ENCODE data around the gene SARDH.

The SARDH gene, protein sequence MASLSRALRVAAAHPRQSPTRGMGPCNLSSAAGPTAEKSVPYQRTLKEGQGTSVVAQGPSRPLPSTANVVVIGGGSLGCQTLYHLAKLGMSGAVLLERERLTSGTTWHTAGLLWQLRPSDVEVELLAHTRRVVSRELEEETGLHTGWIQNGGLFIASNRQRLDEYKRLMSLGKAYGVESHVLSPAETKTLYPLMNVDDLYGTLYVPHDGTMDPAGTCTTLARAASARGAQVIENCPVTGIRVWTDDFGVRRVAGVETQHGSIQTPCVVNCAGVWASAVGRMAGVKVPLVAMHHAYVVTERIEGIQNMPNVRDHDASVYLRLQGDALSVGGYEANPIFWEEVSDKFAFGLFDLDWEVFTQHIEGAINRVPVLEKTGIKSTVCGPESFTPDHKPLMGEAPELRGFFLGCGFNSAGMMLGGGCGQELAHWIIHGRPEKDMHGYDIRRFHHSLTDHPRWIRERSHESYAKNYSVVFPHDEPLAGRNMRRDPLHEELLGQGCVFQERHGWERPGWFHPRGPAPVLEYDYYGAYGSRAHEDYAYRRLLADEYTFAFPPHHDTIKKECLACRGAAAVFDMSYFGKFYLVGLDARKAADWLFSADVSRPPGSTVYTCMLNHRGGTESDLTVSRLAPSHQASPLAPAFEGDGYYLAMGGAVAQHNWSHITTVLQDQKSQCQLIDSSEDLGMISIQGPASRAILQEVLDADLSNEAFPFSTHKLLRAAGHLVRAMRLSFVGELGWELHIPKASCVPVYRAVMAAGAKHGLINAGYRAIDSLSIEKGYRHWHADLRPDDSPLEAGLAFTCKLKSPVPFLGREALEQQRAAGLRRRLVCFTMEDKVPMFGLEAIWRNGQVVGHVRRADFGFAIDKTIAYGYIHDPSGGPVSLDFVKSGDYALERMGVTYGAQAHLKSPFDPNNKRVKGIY

GRCh38 chr9:133737774-133738639, at the start of gene SARDH:
Gene SARDH, minus strand, starts transcription at chr9:133738352. Its CDS starts 4,179 bp downstream, at chr9:133734173.
- DNase-seq (ENCODE audit: low read depth in 2 of 3, low spot score in 2 of 3): peak in 1 of 3 experiments; percentile 17

DNA sequence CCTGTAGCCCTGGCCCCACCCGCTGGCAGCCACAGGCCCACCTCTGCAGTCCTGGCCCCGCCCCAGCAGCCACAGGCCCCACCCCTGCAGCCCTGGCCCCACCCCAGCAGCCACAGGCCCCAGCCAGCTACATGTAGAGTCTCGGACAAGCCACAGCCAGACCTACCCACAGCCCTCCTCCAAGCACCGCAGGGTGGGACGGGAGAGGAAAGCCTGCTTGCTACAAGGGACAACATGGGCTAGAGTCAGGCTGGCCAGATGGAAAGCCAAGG, 49.5 kb upstream of the SARDH start:
- no peak for DNase-seq (ENCODE audit: low read depth in 2 of 3, low spot score in 2 of 3)

GRCh38 chr9:133786907-133787753, 49.0 kb upstream of the SARDH start:
- no peak for DNase-seq (ENCODE audit: low read depth in 2 of 3, low spot score in 2 of 3)

- DNase-seq (ENCODE audit: low read depth in 2 of 3, low spot score in 2 of 3): no peak
These were observed 48.2 kb upstream of the SARDH start for GRCh38 chr9:133786371-133786753.

- no peak for DNase-seq (ENCODE audit: low read depth in 2 of 3, low spot score in 2 of 3)
These were observed 47.7 kb upstream of the SARDH start for GRCh38 chr9:133785753-133786370.

DNA sequence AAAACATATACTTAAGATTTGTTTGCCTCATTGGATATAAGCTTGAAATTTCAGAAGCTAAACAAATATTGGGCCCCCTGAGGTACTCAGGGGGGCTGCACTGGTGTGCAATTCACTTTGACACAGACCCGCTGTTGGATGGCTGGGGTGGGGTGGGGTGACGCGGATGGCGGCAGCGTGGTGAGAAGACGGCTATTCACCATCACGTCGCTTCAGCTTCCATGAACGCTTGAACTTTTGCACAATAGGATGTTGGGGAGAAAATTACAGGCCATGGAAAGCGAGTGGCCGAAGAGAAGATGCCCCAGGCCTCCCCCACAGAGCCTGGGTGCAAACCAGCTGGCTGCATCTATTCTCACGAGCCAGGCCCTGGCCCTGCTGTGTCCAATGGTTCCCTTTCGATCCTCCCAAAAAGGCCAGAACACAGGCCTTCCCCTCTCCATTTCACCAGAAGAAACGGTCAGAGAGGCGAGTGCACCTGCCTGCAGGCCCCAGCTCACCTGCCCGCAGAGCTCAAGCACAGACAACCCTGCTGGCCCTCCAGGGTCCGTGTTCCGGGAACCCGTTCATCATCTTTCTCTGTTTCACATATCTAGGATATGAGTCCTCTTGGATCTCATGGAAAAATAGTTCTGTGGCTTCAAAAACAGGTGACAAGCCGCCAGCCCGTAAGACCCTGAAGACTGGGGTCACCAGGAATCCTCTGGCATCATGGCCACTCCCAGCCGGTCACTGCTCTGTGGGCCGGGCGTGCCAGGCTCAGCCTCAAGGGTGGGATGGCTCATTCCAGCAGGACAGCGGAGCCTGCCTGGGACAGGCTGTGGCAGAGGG, 46.8 kb upstream of the SARDH start:
- no peak for DNase-seq (ENCODE audit: low read depth in 2 of 3, low spot score in 2 of 3)

DNA sequence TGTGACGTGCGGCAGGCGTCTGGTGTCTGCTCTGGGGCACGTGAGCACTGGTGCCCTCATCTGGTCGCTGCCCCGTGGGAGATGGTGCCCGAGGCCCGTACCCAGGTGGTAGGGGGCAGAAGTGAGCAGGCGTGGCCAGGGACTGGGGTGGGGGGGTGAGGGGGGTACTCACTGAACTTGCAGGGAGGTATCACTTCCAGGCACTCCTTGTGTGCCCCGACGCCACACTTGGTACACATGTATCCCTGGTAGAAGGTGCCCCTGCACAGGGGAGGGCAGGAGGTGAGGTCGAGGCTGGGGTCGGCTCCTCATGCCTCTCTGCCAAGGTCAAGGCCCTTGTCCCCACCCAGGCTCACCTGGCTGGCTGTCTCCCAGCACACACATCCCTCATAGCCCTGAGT, 45.2 kb upstream of the SARDH start:
- no peak for DNase-seq (ENCODE audit: low read depth in 2 of 3, low spot score in 2 of 3)

- peak; percentile 11 to 40 (median 34) for DNase-seq (ENCODE audit: low read depth in 2 of 3, low spot score in 2 of 3)
These were observed 44.3 kb upstream of the SARDH start for GRCh38 chr9:133782157-133783130.

DNA sequence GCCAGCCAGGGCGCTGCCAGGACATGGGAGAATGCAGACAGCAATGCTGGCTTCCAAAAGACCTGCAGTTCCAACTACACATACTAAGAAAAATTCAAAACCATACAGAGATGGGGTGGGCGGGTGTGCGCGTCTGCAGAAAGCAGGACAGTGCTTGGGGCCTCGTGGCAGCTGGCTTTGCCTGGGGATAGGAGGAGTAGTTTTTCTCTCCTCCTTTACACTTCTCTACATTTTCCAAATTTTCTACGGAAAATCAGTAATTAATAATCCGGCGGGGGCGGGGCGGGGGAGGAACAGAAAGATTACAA, 43.6 kb upstream of the SARDH start:
- no peak for DNase-seq (ENCODE audit: low read depth in 2 of 3, low spot score in 2 of 3)

DNA sequence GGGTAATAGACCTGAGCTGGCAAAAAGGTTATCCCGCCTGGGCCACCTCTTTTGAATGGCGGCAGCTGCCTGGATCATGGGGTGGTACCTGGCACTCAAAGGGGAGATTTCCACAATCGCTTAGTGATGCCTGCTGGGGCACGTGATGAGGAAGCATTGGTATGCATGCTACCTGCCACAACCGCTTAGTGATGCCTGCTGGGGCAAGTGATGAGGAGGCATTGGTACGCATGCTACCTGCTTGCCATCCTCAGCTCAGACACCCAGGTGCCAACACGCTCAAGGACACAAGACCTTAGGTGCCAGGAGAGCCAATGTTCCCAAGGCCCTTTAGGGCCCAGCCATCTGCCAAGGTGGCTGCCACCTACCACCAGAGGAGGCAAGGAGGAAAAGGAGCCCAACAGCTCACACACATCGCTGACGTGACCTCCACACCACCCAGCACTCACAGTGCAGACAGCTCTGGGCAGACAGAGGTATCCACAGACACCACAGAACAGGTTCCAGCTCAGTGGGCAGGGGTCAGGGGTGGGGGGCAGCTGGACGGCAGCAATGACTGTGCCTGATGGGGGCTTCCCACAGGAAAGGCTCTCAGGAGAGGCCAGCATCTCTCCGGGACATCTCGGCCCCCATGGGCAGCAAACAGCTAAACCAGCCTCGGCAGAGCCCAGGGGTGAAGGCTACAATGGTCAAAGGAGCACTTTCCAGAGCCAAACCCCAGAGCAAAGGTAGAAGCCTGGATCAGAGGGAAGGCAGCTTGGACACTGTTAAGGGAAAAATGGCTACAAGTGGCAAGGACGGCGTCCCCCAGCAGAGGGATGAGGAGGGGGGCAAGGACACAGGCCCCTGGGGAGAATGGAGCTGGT, 43.0 kb upstream of the SARDH start:
- DNase-seq (ENCODE audit: low read depth in 2 of 3, low spot score in 2 of 3): no peak

DNA sequence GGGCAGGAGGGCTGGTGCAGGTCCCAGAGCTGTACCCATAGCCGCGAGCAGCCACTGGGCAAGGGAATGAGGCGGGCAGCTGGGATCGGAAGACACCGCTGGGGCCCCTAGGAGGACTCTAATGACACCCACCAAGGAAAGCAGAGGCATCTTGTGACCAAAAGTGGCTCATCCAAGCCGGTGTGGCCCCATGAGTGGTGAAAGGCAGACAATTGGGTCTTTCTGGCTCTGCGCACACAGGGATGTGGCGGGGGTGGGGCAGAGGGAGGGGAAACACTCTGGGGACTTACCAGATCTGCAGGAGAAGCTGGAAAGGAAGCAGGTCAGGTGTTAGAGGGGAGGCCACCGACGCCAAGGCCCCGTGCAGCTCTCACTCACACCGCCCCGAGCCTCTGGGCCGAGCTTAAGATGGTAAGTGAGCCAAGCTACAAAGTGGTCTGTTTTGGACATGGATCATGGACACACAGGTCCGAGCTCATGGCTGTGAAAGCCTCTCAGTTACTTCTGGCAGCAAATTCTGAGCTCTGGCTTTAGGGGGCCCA, 42.3 kb upstream of the SARDH start:
- no peak for DNase-seq (ENCODE audit: low read depth in 2 of 3, low spot score in 2 of 3)

- DNase-seq (ENCODE audit: low read depth in 2 of 3, low spot score in 2 of 3): no peak
These were observed 41.6 kb upstream of the SARDH start for GRCh38 chr9:133779516-133780403.

GRCh38 chr9:133779081-133779480, 40.9 kb upstream of the SARDH start:
- DNase-seq (ENCODE audit: low read depth in 2 of 3, low spot score in 2 of 3): no peak

DNA sequence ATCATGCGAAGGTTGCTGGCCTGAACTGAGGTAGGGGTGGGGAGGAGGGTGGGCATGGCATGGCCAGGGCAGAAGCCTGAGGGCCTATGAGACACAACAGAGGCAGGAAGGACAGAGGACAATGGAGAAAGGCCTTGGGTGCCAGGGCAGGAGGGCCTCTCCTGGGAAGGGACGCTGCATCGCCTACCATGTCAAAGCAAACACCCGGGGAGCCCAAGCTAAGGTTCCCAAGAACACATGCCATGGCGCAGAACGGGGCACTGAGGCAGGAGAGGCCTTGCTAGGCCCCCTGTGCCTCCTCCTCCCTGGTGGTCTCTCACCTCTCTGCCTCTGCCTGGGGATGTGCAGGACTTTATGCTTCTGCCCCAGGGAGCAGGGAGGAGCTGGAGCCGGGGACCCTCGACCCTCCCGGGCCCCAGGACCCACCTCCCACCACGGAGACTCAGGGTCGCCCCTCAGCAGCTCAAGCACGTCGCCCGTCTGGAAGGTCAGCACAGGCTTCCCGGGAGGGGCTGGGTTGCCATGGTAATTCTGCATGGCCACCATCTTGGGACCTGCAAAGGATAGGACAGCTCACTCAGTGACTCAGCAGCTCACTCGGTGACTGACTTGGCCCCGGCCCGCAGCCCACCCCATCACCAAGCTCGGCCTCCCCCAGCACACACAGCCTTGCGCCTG, 40.3 kb upstream of the SARDH start:
- DNase-seq (ENCODE audit: low read depth in 2 of 3, low spot score in 2 of 3): no peak

GRCh38 chr9:133777871-133778270, 39.7 kb upstream of the SARDH start:
- no peak for DNase-seq (ENCODE audit: low read depth in 2 of 3, low spot score in 2 of 3)
